ENCODE results near the gene POLR1H.

The POLR1H gene

GRCh38 chr6:30112402-30112994 is 51.4 kb downstream of the POLR1H start:
- DNase-seq (ENCODE audit: low read depth) = no peak

GRCh38 chr6:30113003-30113759 is 52.1 kb downstream of the POLR1H start, which contains the start of gene TRIM31:
TSS of gene TRIM31 (minus strand) at chr6:30113090. CDS start at chr6:30112805, 285 bp downstream.
- no peak for TF ChIP-seq CTCF (conservative IDR thresholded peaks at IDR 0.05; ENCODE audit: control insufficient read depth, insufficient read depth, low read depth, low read length)
- DNase-seq (ENCODE audit: low read depth) = no peak
- no peak within 1 kb of the TSS for H3K4me3 ChIP-seq (ENCODE audit: control insufficient read depth, low read depth, low read length)

More at GRCh38 chr6:30112402-30112994, 51.4 kb downstream of the POLR1H start:
- no peak for TF ChIP-seq CTCF (conservative IDR thresholded peaks at IDR 0.05; ENCODE audit: control insufficient read depth, insufficient read depth, low read depth, low read length)
- H3K4me3 ChIP-seq (ENCODE audit: control insufficient read depth, low read depth, low read length) = no peak overlapping the region

GRCh38 chr6:30113841-30114240 is 52.8 kb downstream of the POLR1H start:
- TF ChIP-seq CTCF (conservative IDR thresholded peaks at IDR 0.05; ENCODE audit: control insufficient read depth, insufficient read depth, low read depth, low read length) = no peak
- no peak overlapping the region for H3K4me3 ChIP-seq (ENCODE audit: control insufficient read depth, low read depth, low read length)
- no peak for DNase-seq (ENCODE audit: low read depth)
